OCI-LY3 (cell line): ENCODE data around the gene DCAF10.
A peak's percentile ranks its signal among the peaks of the same experiment; 100 is the strongest.

Experiments
- EZH2phosphoT487 ChIP-seq: fragments of 200-600 bp; shearing (Covaris generic); IDR thresholded peaks from 2 replicates; pipeline ENCODE4 v1.6.1; 2018; ENCODE audit warnings: antibody characterized with exemption, mixed run types, low read depth
- TF ChIP-seq, protein P1 (sequence below): fragments of 200-600, 300-600 bp; sonication (generic); IDR thresholded peaks from 2 replicates; pipeline ENCODE4 v1.5.1; 2014; ENCODE audit warnings: antibody characterized with exemption, low read length, low read depth

DNA sequence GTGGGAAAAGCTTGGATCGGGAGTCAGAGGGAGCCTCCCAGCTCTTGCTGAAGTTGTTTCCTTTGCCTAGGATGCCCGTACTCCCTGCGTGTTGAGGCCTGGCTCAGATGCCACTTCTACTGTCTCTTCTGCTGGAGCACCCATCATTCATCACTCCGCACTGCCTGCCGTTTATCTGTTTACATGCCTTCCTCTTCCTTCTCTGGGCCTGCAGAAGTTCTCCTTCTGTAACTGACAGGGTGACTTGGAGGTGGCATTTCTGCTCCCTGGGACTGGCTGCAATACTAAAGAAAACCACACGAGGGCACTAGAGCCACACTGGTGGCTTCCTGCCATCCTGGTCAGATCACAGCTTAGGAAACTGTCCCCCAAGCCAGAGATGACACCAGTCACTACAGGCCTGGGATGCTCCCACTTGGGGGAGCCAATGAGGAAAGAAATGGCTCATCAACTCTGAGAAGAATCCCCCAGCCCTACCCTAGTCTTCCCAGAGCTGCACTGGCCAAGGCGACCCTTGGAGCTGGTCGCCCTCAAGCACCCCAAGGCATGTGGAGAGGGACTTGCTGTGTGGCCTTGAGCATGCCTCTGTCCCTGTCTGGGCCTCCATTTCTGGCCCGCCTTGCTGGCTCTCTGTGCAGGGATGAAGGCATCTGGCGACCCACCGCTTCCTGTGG is 113.0 kb downstream of the DCAF10 start:
- TF ChIP-seq, protein P1, sequence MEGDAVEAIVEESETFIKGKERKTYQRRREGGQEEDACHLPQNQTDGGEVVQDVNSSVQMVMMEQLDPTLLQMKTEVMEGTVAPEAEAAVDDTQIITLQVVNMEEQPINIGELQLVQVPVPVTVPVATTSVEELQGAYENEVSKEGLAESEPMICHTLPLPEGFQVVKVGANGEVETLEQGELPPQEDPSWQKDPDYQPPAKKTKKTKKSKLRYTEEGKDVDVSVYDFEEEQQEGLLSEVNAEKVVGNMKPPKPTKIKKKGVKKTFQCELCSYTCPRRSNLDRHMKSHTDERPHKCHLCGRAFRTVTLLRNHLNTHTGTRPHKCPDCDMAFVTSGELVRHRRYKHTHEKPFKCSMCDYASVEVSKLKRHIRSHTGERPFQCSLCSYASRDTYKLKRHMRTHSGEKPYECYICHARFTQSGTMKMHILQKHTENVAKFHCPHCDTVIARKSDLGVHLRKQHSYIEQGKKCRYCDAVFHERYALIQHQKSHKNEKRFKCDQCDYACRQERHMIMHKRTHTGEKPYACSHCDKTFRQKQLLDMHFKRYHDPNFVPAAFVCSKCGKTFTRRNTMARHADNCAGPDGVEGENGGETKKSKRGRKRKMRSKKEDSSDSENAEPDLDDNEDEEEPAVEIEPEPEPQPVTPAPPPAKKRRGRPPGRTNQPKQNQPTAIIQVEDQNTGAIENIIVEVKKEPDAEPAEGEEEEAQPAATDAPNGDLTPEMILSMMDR = peak; percentile 97
- no peak for TF ChIP-seq EZH2phosphoT487
